Measurements from ENCODE around the gene ACAP1.

ACAP1 gene, protein sequence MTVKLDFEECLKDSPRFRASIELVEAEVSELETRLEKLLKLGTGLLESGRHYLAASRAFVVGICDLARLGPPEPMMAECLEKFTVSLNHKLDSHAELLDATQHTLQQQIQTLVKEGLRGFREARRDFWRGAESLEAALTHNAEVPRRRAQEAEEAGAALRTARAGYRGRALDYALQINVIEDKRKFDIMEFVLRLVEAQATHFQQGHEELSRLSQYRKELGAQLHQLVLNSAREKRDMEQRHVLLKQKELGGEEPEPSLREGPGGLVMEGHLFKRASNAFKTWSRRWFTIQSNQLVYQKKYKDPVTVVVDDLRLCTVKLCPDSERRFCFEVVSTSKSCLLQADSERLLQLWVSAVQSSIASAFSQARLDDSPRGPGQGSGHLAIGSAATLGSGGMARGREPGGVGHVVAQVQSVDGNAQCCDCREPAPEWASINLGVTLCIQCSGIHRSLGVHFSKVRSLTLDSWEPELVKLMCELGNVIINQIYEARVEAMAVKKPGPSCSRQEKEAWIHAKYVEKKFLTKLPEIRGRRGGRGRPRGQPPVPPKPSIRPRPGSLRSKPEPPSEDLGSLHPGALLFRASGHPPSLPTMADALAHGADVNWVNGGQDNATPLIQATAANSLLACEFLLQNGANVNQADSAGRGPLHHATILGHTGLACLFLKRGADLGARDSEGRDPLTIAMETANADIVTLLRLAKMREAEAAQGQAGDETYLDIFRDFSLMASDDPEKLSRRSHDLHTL
- 445 to 494 reads per million in 2 donors for total RNA-seq

DNA sequence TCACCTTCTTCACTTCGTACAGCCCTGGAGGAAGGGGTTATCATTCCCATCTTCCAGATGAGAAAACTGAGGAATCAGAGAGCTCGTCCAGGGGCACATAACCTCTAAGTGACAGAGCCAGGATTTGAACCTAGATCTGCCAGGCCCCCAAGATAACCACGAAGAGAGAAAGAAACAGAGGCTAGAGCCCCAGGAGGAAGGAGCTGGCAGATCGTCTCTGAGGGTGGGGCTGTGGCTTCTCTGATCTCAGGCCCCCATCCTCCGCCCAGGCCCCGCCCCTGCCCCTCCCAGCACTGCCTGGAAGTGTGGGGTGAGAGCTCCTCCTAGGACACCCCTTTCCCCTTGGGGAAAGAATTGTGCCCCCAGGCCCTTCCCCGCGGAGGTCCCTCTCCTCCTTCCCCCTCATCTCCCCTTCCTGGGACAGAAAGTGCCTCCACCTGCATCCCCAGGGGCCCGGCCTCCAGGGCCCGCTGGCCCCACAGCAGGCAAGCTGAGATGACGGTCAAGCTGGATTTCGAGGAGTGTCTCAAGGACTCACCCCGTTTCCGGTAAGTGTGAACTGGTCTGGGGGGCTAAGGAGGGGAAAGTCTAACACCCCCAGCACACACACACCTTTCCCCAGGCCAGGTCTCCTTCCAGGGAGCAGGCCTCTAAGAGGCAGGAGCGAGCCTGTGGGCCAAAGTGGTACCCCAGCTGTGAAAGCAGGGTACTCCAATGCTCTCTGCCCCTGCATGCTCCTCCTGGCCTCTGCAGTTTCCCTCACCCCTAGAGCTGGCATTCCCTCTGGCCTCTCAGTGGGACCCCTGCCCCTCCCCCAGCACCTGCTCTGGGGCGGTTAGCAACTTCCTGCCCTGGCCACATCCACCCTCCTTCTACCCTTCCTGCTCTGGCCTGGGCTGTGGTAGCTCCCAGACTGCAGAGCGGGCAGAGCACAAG lies at the start of gene ACAP1:
TSS of gene ACAP1 (plus strand) at position 290 of the 936 bp plus-strand sequence. CDS start at position 496, 206 bp downstream.
- DNase-seq = peak; percentile 65 to 95 (median 76)

- no peak for DNase-seq
These were observed 46.9 kb upstream of the ACAP1 start for GRCh38 chr17:7289256-7290032.

- no peak for DNase-seq
These were observed 46.2 kb upstream of the ACAP1 start for GRCh38 chr17:7290166-7290565.

GRCh38 chr17:7290685-7291084 lies 45.6 kb upstream of the ACAP1 start:
- no peak for DNase-seq

GRCh38 chr17:7292194-7292593 lies 44.1 kb upstream of the ACAP1 start:
- DNase-seq = no peak

DNA sequence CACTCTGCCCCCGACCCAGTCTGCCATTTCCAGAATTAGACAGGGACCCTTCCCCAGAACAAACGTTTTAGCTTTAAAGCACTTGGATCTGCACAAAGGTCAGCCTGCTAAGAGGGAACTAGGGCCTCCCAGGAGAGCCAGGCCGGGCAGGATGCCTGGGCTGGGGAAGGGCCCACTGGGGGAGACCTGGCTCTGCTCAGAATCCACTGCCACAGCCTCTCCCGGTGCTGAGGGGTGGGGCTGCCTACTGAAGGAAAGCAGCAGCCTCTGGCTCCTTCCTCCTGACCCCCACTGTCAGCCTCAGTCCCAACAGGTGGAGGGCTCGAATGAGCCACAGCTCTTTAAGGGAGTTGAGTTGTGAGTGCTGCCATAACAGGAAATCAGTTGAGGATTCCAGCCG lies 43.6 kb upstream of the ACAP1 start:
- DNase-seq = no peak

DNA sequence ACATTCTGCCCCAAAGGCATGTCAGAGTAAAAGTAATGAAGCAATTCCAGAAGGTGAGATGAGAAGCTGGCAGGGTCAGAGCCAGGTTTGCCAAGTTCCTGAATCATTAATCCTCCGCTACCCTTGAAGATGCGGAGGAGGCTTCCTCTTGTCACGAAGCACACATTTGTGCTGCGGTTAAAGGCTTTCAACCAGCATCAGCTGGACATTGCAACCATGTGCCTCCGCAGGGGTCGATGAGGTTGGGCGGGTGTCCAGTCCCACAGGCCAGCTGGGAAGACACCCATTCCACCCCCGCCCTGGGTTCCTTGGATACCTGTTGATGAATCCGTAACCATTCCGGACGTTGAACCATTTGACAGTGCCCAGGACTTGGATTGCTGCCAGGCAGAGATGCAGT lies 43.2 kb upstream of the ACAP1 start:
- DNase-seq = no peak

GRCh38 chr17:7293816-7294613 lies 42.3 kb upstream of the ACAP1 start:
- DNase-seq = no peak

GRCh38 chr17:7294614-7295153 lies 41.6 kb upstream of the ACAP1 start, which contains the start of gene YBX2:
Gene YBX2 (minus strand): TSS chr17:7294639. CDS start chr17:7294500, 139 bp downstream.
- peak; percentile 58 to 83 (median 62) for DNase-seq

DNA sequence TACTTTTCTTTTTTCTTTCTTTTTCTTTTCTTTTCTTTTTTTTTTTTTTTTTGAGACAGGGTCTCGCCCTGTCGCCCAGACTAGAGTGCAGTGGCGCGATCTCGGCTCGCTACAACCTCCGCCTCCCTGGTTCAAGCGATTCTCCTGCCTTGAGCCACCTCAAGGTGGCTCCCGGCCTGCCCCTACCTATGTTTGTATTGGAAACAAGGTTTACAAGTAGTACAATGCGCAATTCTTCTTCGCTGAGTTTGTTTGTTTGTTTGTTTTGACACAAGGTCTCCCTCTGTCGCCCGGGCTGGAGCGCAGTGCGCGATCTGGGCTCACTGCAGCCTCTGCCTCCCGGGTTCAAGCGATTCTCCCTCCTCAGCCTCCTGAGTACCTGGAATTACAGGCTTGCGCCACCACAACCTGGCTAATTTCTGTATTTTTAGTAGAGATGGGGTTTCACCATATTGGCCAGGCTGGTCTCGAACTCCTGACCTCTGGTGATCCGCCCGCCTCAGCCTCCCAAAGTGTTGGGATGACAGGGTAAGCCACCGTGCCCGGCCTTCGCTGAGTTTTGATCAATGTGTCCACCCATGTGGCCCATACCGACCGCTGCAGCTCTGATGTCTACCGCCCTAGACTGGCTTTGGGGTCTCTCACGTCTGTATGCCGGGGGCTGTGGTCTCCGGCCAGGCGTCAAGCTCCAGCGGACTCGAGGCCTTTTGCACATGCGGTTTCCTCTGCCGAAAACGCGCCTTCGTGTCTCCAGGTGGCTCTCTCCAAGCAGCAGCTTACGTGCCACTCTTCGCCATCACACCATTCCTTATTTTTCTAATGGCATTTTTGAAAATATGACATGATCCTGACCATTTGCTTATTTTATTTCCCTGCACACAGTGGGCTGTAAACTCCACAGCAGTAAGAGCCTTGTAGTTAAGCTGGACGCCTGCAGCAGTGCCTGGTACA lies 40.8 kb upstream of the ACAP1 start:
- no peak for DNase-seq

- DNase-seq = peak; percentile 40 to 62 (median 52)
These were observed 40.0 kb upstream of the ACAP1 start for GRCh38 chr17:7296189-7296861.

DNA sequence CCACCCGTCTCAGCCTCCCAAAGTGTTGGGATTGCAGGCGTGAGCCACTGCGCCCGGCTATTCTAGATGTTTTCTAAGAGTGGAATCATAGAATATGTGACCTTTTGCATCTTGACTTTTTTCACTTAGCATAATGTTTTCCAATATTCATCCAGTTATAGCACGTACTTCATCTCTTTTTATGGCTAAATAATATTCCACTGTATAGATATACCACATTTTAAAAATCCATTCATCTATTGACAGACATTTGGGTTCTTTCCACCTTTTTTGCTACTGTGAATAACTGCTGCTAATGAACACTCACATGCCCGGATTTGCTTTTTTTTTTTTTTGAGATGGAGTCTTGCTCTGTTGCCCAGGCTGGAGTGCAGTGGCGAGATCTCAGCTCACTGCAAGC lies 32.1 kb upstream of the ACAP1 start:
- DNase-seq = no peak

- DNase-seq = peak; percentile 100
These were observed 29.2 kb upstream of the ACAP1 start, which contains the start of gene EIF5A for GRCh38 chr17:7306911-7307685. Gene EIF5A (plus strand): TSS chr17:7307628. CDS start chr17:7309636, 2,008 bp downstream.

GRCh38 chr17:7307686-7308624 lies 28.4 kb upstream of the ACAP1 start:
- DNase-seq = peak in 4 of 5 experiments; percentile 29 to 78 (median 57)

DNA sequence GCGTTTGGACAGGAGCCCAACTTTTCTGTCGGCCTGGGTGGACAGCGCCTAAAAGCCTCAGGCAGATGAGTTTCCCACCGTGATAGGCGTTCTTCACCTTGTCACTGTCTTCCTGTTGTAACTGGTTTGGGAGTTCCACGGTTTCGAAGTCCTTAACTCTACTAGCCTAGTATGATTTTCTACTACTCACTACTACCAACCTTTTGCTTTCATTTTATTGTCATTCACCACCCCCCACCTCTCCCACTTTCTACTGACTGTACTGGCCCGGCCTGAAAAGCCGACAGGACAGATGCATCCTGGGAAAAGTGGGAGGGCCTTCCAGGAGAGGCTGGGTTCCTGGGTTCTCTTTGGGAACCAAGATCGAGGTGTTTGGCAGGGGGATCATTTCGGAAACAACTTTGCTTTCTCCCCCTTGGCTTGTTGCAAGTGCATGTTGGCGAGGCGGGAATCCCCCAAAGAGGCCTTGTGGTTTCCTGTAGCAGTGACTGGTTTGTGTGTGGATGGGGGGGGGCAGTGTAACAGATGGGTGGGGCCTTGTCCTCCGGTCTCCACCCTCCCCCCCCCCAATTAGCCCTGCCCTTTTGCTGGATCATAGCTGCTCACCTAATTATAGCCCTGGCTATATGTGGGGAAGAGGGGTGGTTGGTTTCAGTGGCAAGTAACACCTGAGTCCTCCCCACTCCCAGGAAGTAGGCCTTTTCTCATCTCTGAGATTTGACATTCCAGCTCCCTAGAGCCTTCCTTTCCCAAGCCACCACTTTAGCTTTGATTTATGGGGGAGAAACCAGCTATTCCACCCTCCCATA lies 27.5 kb upstream of the ACAP1 start:
- peak; percentile 62 to 95 (median 85) for DNase-seq

DNA sequence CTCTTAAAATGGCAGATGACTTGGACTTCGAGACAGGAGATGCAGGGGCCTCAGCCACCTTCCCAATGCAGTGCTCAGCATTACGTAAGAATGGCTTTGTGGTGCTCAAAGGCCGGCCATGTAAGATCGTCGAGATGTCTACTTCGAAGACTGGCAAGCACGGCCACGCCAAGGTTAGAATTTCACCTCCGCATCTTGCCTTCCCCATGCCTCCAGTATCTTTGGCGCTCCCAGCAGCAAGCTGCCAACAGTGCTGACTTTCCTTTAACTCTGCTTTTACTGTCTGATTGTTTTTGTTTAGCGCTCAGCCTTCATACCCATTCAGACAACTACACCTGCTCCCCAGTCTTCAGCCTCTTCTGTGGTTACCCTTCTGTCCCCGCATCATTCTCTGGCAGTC lies 26.7 kb upstream of the ACAP1 start:
- DNase-seq = no peak

Measured in T-helper 2 cell (primary cell).